Gastrocnemius medialis (tissue), 4 donors: ENCODE results near the gene ST6GALNAC6.

Experiments used
- POLR2A ChIP-seq, 2 donors: fragments of 450-650 bp; IDR thresholded peaks; one replicate each; pipeline ENCODE4 v1.6.1; 2017; ENCODE audit warnings: antibody characterized with exemption in 2 of 2, mild to moderate bottlenecking in 2 of 2, moderate library complexity in 2 of 2
- TF ChIP-seq, protein P1 (sequence below), 5 experiments: fragments of 450-650 bp in 3 of 5; fragments of 200-600 bp in 2 of 5; sonication (generic) in 2 of 5; IDR thresholded peaks in 4 of 5; conservative IDR thresholded peaks in 1 of 5; 1 replicate in 4 of 5; 2 replicates in 1 of 5; pipeline ENCODE4 v1.5.1; 2016 to 2019; ENCODE audit warnings: antibody characterized with exemption in 5 of 5, mild to moderate bottlenecking in 3 of 5, moderate library complexity in 3 of 5

DNA sequence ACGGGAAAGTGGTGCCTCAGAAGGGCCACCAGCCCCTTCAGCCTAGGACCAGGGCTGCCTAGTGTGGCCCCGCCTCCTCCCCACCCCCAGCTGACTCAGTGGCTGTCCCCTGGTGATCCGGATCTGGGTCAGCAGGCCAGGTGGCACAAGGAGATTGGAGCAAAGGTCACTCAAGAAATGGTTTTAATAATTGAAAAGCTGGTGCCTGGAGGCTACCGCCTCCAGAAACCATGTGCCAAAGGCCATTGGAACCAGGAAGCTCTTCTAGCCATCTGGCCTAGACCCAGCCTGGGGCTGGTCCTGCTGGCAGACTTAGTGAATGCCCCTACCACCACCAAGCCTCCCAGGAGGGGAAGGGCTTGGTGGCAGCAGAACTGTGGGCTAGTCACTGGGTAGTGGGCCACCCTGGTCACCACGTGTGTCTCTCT, 15.9 kb upstream of the ST6GALNAC6 start:
- TF ChIP-seq POLR2A (IDR thresholded peaks at IDR 0.05) = no peak
- TF ChIP-seq, protein P1, sequence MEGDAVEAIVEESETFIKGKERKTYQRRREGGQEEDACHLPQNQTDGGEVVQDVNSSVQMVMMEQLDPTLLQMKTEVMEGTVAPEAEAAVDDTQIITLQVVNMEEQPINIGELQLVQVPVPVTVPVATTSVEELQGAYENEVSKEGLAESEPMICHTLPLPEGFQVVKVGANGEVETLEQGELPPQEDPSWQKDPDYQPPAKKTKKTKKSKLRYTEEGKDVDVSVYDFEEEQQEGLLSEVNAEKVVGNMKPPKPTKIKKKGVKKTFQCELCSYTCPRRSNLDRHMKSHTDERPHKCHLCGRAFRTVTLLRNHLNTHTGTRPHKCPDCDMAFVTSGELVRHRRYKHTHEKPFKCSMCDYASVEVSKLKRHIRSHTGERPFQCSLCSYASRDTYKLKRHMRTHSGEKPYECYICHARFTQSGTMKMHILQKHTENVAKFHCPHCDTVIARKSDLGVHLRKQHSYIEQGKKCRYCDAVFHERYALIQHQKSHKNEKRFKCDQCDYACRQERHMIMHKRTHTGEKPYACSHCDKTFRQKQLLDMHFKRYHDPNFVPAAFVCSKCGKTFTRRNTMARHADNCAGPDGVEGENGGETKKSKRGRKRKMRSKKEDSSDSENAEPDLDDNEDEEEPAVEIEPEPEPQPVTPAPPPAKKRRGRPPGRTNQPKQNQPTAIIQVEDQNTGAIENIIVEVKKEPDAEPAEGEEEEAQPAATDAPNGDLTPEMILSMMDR (IDR thresholded peaks at IDR 0.05 in 4 of 5, conservative IDR thresholded peaks at IDR 0.05 in 1 of 5) = no peak
